ENCODE data around the gene TMTC1. TPM values are rescaled to one million over a fixed set of nuclear protein-coding genes. Genes with fewer than 3 reads are reported as not detected.

TMTC1 gene
- polyA plus RNA-seq, 1 of the 3 experiments (the other 2 are of a cell fraction): 0.13 TPM

DNA sequence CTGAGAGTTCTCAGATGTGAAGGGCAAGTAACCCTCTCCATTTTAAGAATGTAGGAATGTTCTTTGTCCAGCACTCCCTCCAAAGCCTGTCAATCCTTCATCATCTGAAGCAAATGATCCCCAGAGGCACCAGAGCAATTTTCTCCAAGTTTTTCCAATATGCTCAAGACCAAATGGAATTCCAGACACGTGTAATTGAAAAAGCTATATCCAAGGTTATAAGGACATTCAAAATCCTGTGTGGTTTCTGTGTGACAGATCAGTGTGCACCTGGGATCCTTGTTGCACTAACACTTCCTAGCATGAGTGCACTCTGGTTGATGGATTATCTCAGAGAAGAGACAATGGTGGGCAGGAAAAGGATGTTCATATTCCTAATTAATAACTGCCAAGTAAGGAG, 220.7 kb downstream of the TMTC1 start:
- Histone ChIP-seq H3F3A (replicated peaks; ENCODE audit: insufficient read depth) (no peaks in the 10 kb centered on the region), H3K27ac (ENCODE audit: low read depth in 2 of 2, low read length in 1 of 2) (no peak overlapping the region), H4K20me1 (ENCODE audit: insufficient read depth) (no peaks in the 10 kb centered on the region), H3K9me2 (no peaks in the 10 kb centered on the region), H3K36me3 (replicated peaks in 1 of 2; ENCODE audit: control insufficient read depth in 1 of 2, insufficient read depth in 2 of 2, low read length in 1 of 2) (no peaks in the 10 kb centered on the region), H3K79me2 (ENCODE audit: insufficient read depth) (no peaks in the 10 kb centered on the region), H3K27me3 (ENCODE audit: insufficient read depth) (no peaks in the 10 kb centered on the region), H3K4me1 (ENCODE audit: control insufficient read depth in 1 of 2, insufficient read depth in 2 of 2, low read depth in 1 of 2, low read length in 1 of 2) (no peaks in the 10 kb centered on the region), H3K9ac (no peak overlapping the region), H3K9me3 (no peaks in the 10 kb centered on the region), H3K4me2 (no peak overlapping the region), H3K4me3 (ENCODE audit: low read depth in 2 of 2, low read length in 1 of 2) (no peak overlapping the region), H2AFZ (ENCODE audit: low read depth) (no peak overlapping the region)
- ChIA-PET CTCF (interaction anchor here (1.6 kb wide), 1 partner anchor 10 kb away, joined by 5 read pairs; no protein-coding TSS in a partner anchor), POLR2A (no interaction called here)
- DNase-seq: no peak
- TF ChIP-seq, protein P1, sequence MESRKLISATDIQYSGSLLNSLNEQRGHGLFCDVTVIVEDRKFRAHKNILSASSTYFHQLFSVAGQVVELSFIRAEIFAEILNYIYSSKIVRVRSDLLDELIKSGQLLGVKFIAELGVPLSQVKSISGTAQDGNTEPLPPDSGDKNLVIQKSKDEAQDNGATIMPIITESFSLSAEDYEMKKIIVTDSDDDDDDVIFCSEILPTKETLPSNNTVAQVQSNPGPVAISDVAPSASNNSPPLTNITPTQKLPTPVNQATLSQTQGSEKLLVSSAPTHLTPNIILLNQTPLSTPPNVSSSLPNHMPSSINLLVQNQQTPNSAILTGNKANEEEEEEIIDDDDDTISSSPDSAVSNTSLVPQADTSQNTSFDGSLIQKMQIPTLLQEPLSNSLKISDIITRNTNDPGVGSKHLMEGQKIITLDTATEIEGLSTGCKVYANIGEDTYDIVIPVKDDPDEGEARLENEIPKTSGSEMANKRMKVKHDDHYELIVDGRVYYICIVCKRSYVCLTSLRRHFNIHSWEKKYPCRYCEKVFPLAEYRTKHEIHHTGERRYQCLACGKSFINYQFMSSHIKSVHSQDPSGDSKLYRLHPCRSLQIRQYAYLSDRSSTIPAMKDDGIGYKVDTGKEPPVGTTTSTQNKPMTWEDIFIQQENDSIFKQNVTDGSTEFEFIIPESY (IDR thresholded peaks at IDR 0.05; ENCODE audit: borderline replicate concordance, low read depth): no peak
- TF ChIP-seq GABPA (IDR thresholded peaks at IDR 0.05; ENCODE audit: low read depth): no peak
- no peak for TF ChIP-seq SIN3A (IDR thresholded peaks at IDR 0.05; ENCODE audit: borderline replicate concordance, low read depth, low read length)
- no peak for TF ChIP-seq YY1 (IDR thresholded peaks at IDR 0.05; ENCODE audit: low read depth)
- TF ChIP-seq FOSL2 (IDR thresholded peaks at IDR 0.05; ENCODE audit: borderline replicate concordance, low read depth): no peak
- no peak for TF ChIP-seq RXRA (IDR thresholded peaks at IDR 0.05; ENCODE audit: borderline replicate concordance, low read depth)
- no peak for TF ChIP-seq POLR2AphosphoS5 (IDR thresholded peaks at IDR 0.05; ENCODE audit: low read depth, low read length)
- no peak for TF ChIP-seq REST (IDR thresholded peaks at IDR 0.05; ENCODE audit: low read depth, low read length)
- no peak for TF ChIP-seq TEAD4 (IDR thresholded peaks at IDR 0.05; ENCODE audit: borderline replicate concordance, insufficient read depth)
- TF ChIP-seq FOXM1 (IDR thresholded peaks at IDR 0.05; ENCODE audit: low read depth): no peak
- WGBS (ENCODE audit: low lambda C conversion rate): 21% methylated on average over 1 of the region's 1 CpG

DNA sequence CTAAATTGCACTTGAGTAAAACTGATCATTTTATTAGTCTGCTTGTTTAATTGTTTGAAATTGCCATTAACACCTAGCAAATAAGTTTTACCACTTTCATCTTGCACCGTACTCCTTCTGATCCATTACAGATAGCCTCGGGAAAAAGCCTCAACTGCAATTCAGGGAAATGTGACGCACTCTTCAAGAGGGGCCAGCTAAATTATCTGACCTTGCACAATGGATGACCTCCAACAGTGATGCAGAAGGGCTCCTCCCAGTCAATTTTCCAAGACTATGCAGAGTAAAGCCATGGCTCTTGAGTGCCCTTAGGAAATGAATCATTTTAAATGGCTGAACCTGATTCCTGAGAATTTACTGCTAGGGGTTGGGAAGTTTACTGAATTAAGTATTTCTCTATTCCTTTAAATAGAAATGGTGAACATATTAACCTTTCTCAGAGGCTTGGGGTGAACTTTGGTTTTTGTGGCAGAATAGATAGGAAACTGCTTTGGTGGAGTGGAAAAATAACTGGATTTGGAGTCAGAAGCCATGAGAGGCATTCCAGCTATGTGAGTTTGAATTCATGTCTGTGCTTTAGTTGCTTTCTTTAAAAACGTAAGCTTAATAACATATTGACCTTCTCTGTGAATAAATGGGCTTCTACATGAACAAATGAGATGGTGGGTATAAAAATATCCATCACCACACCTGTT, 221.5 kb downstream of the TMTC1 start:
- Histone ChIP-seq H3K36me3 (replicated peaks in 1 of 2; ENCODE audit: control insufficient read depth in 1 of 2, insufficient read depth in 2 of 2, low read length in 1 of 2) (no peaks in the 10 kb centered on the region), H3K9me2 (no peaks in the 10 kb centered on the region), H4K20me1 (ENCODE audit: insufficient read depth) (no peaks in the 10 kb centered on the region), H3K79me2 (ENCODE audit: insufficient read depth) (no peaks in the 10 kb centered on the region), H3K27me3 (ENCODE audit: insufficient read depth) (no peaks in the 10 kb centered on the region), H3K27ac (ENCODE audit: low read depth in 2 of 2, low read length in 1 of 2) (no peak overlapping the region), H3K9me3 (no peaks in the 10 kb centered on the region), H2AFZ (ENCODE audit: low read depth) (no peak overlapping the region), H3K4me1 (ENCODE audit: control insufficient read depth in 1 of 2, insufficient read depth in 2 of 2, low read depth in 1 of 2, low read length in 1 of 2) (no peaks in the 10 kb centered on the region), H3F3A (replicated peaks; ENCODE audit: insufficient read depth) (no peaks in the 10 kb centered on the region), H3K9ac (no peak overlapping the region), H3K4me3 (ENCODE audit: low read depth in 2 of 2, low read length in 1 of 2) (no peak overlapping the region), H3K4me2 (no peak overlapping the region)
- TF ChIP-seq JUND (IDR thresholded peaks at IDR 0.05) (no peak), GATA2 (CRISPR knock-in tag; IDR thresholded peaks at IDR 0.05) (no peak), RAD21 (IDR thresholded peaks at IDR 0.05; ENCODE audit: low read length) (no peak), RCOR1 (IDR thresholded peaks at IDR 0.05; ENCODE audit: low read length) (no peak)
- TF ChIP-seq, protein P2, sequence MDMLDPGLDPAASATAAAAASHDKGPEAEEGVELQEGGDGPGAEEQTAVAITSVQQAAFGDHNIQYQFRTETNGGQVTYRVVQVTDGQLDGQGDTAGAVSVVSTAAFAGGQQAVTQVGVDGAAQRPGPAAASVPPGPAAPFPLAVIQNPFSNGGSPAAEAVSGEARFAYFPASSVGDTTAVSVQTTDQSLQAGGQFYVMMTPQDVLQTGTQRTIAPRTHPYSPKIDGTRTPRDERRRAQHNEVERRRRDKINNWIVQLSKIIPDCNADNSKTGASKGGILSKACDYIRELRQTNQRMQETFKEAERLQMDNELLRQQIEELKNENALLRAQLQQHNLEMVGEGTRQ (IDR thresholded peaks at IDR 0.05; ENCODE audit: borderline replicate concordance, low read depth, low read length): no peak
- DNase-seq: no peak
- POLR2A ChIA-PET: no interaction called here
- CTCF ChIA-PET: interaction anchor here (1.3 to 1.6 kb wide), 2 partner anchors 9 to 42 kb away, joined by 3 to 5 read pairs; no protein-coding TSS in a partner anchor
- WGBS (ENCODE audit: low lambda C conversion rate): 63% methylated on average over 4 of the region's 4 CpGs
